ENCODE data around the gene SUSD6.
"Not testable (repeated sequence)": the region's sequence is repeated elsewhere in the genome, so short reads cannot be mapped to it uniquely, and the experiment has no call there.

Gene SUSD6

GRCh38 chr14:69716478-69717187 lies 105.2 kb downstream of the SUSD6 start:
- DNase-seq, result no peak

GRCh38 chr14:69718614-69719013 lies 107.2 kb downstream of the SUSD6 start:
- not testable (repeated sequence) for DNase-seq

- peak; percentile 71 for DNase-seq
These were observed 108.1 kb downstream of the SUSD6 start for GRCh38 chr14:69719501-69719951.

- no peak for DNase-seq
These were observed 109.5 kb downstream of the SUSD6 start for GRCh38 chr14:69720912-69721311.

- DNase-seq, result peak; percentile 94
These were observed 115.5 kb downstream of the SUSD6 start for GRCh38 chr14:69726761-69727511.

- DNase-seq, result no peak
These were observed 116.5 kb downstream of the SUSD6 start for GRCh38 chr14:69727860-69728259.

- DNase-seq, result not testable (repeated sequence)
These were observed 120.7 kb downstream of the SUSD6 start for GRCh38 chr14:69731919-69732598.

- not testable (repeated sequence) for DNase-seq
These were observed 125.0 kb downstream of the SUSD6 start for GRCh38 chr14:69736405-69736804.

GRCh38 chr14:69741055-69741454 lies 129.7 kb downstream of the SUSD6 start:
- DNase-seq, result no peak

- DNase-seq, result no peak
These were observed 138.6 kb downstream of the SUSD6 start for GRCh38 chr14:69749956-69750355.

GRCh38 chr14:69750495-69750894 lies 139.1 kb downstream of the SUSD6 start:
- DNase-seq, result no peak

GRCh38 chr14:69752773-69753172 lies 141.4 kb downstream of the SUSD6 start:
- DNase-seq, result no peak

- DNase-seq, result no peak
These were observed 142.5 kb downstream of the SUSD6 start for GRCh38 chr14:69753860-69754259.

GRCh38 chr14:69754487-69754886 lies 143.1 kb downstream of the SUSD6 start:
- no peak for DNase-seq

- no peak for DNase-seq
These were observed 143.9 kb downstream of the SUSD6 start for GRCh38 chr14:69755296-69755695.

GRCh38 chr14:69755784-69756183 lies 144.4 kb downstream of the SUSD6 start:
- DNase-seq, result no peak

GRCh38 chr14:69756298-69756697 lies 144.9 kb downstream of the SUSD6 start:
- DNase-seq, result no peak

- no peak for DNase-seq
These were observed 149.4 kb downstream of the SUSD6 start for GRCh38 chr14:69760810-69761209.

- no peak for DNase-seq
These were observed 152.5 kb downstream of the SUSD6 start for GRCh38 chr14:69763761-69764510.

Measured in eye (tissue), 1 donor.